DOHH2 (cell line): ENCODE data around the gene TBC1D10B.

ENCODE experiments used
- H3F3A ChIP-seq: fragments of 200-600 bp; sonication (generic), shearing (Covaris generic); 2 replicates; pipeline ENCODE4 v1.6.0; 2016; ENCODE audit warnings: antibody characterized with exemption, mild to moderate bottlenecking; ENCODE audit not compliant: control insufficient read depth, insufficient read depth
- H3K27ac ChIP-seq: fragments of 200-600 bp; sonication (generic); 2 replicates; pipeline ENCODE4 v1.5.1; 2014; ENCODE audit warnings: low read depth, mild to moderate bottlenecking, low read length, moderate library complexity
- H3K27me3 ChIP-seq: fragments of 200-600 bp; sonication (generic); 2 replicates; pipeline ENCODE4 v1.6.1; 2014; ENCODE audit warnings: mild to moderate bottlenecking, low read length, mixed read lengths; ENCODE audit not compliant: control insufficient read depth
- H3K36me3 ChIP-seq: fragments of 200-600 bp; sonication (generic); 2 replicates; pipeline ENCODE4 v1.6.1; 2014; ENCODE audit warnings: mild to moderate bottlenecking, low read length, moderate library complexity, mixed read lengths; ENCODE audit not compliant: control insufficient read depth
- H3K4me1 ChIP-seq: fragments of 200-600 bp; sonication (generic); 2 replicates; pipeline ENCODE4 v1.6.1; 2014; ENCODE audit warnings: mild to moderate bottlenecking, low read length, mixed read lengths; ENCODE audit not compliant: control insufficient read depth
- H3K4me2 ChIP-seq: fragments of 200-600 bp; sonication (generic); 2 replicates; pipeline ENCODE4 v1.6.0; 2014; ENCODE audit warnings: mild to moderate bottlenecking, low read length, moderate library complexity
- H3K4me3 ChIP-seq: fragments of 200-600 bp; sonication (generic); 2 replicates; pipeline ENCODE4 v1.5.1; 2014; ENCODE audit warnings: mild to moderate bottlenecking, low read length, mixed read lengths
- H3K79me2 ChIP-seq: fragments of 200-600 bp; sonication (generic); 2 replicates; pipeline ENCODE4 v1.6.1; 2014; ENCODE audit warnings: mild to moderate bottlenecking, low read length, mixed read lengths; ENCODE audit not compliant: control insufficient read depth
- H3K9me2 ChIP-seq: fragments of 200-600 bp; sonication (generic); replicated peaks from 2 replicates; pipeline ENCODE4 v1.6.1; 2014; ENCODE audit warnings: mild to moderate bottlenecking, low read length, mixed read lengths; ENCODE audit not compliant: control insufficient read depth
- H3K9me3 ChIP-seq: fragments of 200-600 bp; sonication (generic); 2 replicates; pipeline ENCODE4 v1.6.1; 2014; ENCODE audit warnings: antibody characterized with exemption, low read length, mixed read lengths; ENCODE audit not compliant: control insufficient read depth, insufficient read depth
- H4K20me1 ChIP-seq: fragments of 200-600 bp; sonication (generic); 2 replicates; pipeline ENCODE4 v1.6.0; 2014; ENCODE audit warnings: low read depth, mild to moderate bottlenecking, antibody characterized with exemption, low read length, moderate library complexity; ENCODE audit not compliant: control insufficient read depth, insufficient read depth
- CTCF ChIP-seq: fragments of 200-600 bp; sonication (generic); IDR thresholded peaks from one replicate; pipeline ENCODE4 v1.5.1; 2014; ENCODE audit warnings: antibody characterized with exemption, mild to moderate bottlenecking, low read depth, low read length; ENCODE audit not compliant: poor library complexity, severe bottlenecking
- EZH2phosphoT487 ChIP-seq: fragments of 200-600 bp; sonication (generic); IDR thresholded peaks from 2 replicates; pipeline ENCODE4 v1.6.1; 2017; ENCODE audit warnings: borderline replicate concordance, mild to moderate bottlenecking, antibody characterized with exemption, low read length, moderate library complexity, mixed read lengths

Gene TBC1D10B

GRCh38 chr16:30358990-30359870 is 11.1 kb downstream of the TBC1D10B start:
- peaks cover 10% of the 10 kb centered on the region; the same call in 1 of the 2 replicates for H3F3A ChIP-seq
- H3K27ac ChIP-seq, result no peak overlapping the region
- H3K9me3 ChIP-seq, result no peaks in the 10 kb centered on the region
- TF ChIP-seq CTCF (no peak), EZH2phosphoT487 (no peak)
- peaks cover 76% of the 10 kb centered on the region for H3K79me2 ChIP-seq
- H3K36me3 ChIP-seq, result peaks cover 69% of the 10 kb centered on the region
- H3K4me3 ChIP-seq, result no peak overlapping the region
- H3K4me1 ChIP-seq, result peaks cover 24% of the 10 kb centered on the region
- H4K20me1 ChIP-seq, result no peaks in the 10 kb centered on the region
- H3K27me3 ChIP-seq, result no peaks in the 10 kb centered on the region
- H3K9me2 ChIP-seq, result no peaks in the 10 kb centered on the region
- no peak overlapping the region for H3K4me2 ChIP-seq

GRCh38 chr16:30358577-30358936 is 11.7 kb downstream of the TBC1D10B start:
- Histone ChIP-seq H3K36me3 (peaks cover 72% of the 10 kb centered on the region), H3K27ac (no peak overlapping the region), H3K9me3 (no peaks in the 10 kb centered on the region), H3K4me2 (no peak overlapping the region), H4K20me1 (no peaks in the 10 kb centered on the region), H3F3A (peaks cover 9% of the 10 kb centered on the region; the same call in 1 of the 2 replicates), H3K9me2 (no peaks in the 10 kb centered on the region), H3K79me2 (peaks cover 76% of the 10 kb centered on the region), H3K27me3 (no peaks in the 10 kb centered on the region), H3K4me3 (no peak overlapping the region), H3K4me1 (peaks cover 31% of the 10 kb centered on the region)
- TF ChIP-seq CTCF, result no peak
- no peak for TF ChIP-seq EZH2phosphoT487

GRCh38 chr16:30357715-30358576 is 12.3 kb downstream of the TBC1D10B start:
- peaks cover 72% of the 10 kb centered on the region for H3K36me3 ChIP-seq
- TF ChIP-seq CTCF, result no peak
- TF ChIP-seq EZH2phosphoT487, result no peak
- H3K4me2 ChIP-seq, result no peak overlapping the region
- no peaks in the 10 kb centered on the region for H3K9me3 ChIP-seq
- H3K79me2 ChIP-seq, result peaks cover 76% of the 10 kb centered on the region
- H3K27ac ChIP-seq, result no peak overlapping the region
- 0 out of 2 replicates have a peak, but pooled peaks cover 3% of the 10 kb centered on the region for H3F3A ChIP-seq
- H4K20me1 ChIP-seq, result no peaks in the 10 kb centered on the region
- no peaks in the 10 kb centered on the region for H3K9me2 ChIP-seq
- H3K4me1 ChIP-seq, result peaks cover 37% of the 10 kb centered on the region
- no peaks in the 10 kb centered on the region for H3K27me3 ChIP-seq
- H3K4me3 ChIP-seq, result no peak overlapping the region
